ENCODE measurements around the gene PSMG3. TPM values are rescaled to one million over a fixed set of nuclear protein-coding genes. Genes with fewer than 3 reads are reported as not detected.

The PSMG3 gene
- total RNA-seq, 1 donor from 2014 or later: 19.7 TPM

DNA sequence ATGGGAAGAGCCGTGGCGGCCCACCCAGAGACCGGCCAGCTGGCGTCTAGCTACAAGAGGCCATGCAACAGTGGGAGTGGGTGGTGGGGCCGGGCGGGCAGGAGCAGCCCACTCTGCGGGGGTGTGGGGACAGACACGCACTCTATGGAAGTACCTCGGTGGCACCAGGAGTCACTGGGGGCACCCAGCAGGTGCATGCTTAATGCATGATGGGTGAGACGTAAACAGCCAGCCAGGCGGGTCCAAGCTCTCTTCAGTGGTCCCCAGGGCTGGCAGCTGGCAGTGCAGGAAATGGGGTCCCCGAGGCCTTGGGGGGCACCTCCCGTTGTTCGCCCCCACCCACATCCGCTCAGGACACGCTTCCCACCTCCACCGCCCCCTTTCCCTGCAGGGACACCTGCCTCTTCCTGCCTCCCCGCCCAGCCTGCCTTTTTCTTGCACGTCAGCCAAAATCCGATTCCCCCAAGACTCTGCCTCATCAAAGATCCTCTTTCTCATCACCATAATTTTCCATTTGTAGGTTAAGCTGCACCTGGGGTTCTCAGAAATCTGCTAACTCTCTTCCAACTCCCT lies 22.6 kb upstream of the PSMG3 start:
- H3K27ac ChIP-seq: no peak overlapping the region
- H3K4me1 ChIP-seq: no peaks in the 10 kb centered on the region
- H3K27me3 ChIP-seq (ENCODE audit: low read depth): peaks cover 44% of the 10 kb centered on the region
- no peak for ATAC-seq
- no peaks in the 10 kb centered on the region for H3K36me3 ChIP-seq
- H3K9me3 ChIP-seq: peaks cover 7% of the 10 kb centered on the region
- intact Hi-C loops (cut with DNase I): no loop called here
- no peak for DNase-seq
- H3K4me3 ChIP-seq: no peak overlapping the region
- TF ChIP-seq, protein P1, sequence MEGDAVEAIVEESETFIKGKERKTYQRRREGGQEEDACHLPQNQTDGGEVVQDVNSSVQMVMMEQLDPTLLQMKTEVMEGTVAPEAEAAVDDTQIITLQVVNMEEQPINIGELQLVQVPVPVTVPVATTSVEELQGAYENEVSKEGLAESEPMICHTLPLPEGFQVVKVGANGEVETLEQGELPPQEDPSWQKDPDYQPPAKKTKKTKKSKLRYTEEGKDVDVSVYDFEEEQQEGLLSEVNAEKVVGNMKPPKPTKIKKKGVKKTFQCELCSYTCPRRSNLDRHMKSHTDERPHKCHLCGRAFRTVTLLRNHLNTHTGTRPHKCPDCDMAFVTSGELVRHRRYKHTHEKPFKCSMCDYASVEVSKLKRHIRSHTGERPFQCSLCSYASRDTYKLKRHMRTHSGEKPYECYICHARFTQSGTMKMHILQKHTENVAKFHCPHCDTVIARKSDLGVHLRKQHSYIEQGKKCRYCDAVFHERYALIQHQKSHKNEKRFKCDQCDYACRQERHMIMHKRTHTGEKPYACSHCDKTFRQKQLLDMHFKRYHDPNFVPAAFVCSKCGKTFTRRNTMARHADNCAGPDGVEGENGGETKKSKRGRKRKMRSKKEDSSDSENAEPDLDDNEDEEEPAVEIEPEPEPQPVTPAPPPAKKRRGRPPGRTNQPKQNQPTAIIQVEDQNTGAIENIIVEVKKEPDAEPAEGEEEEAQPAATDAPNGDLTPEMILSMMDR (IDR thresholded peaks at IDR 0.05): no peak

DNA sequence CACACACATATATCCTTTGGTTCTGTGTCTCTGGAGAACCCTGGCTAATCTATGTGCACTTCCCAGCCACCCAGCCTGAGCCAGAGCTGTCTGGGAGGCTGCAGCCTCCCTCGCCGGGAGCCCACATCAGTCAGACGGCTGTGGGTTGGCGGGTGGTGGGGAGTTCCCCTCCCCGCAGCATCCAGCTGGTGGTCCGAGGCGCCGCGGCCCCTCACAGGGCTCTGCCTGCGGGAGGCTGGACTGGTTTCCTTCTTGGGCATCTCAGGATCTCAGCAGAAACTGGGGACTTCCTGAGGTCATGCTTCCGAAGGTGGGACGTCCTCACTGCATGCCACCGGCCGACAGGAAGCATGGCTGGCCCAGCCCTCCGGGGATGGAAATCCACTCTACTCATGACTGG lies 22.0 kb upstream of the PSMG3 start:
- Histone ChIP-seq H3K27ac (no peak overlapping the region), H3K4me1 (no peaks in the 10 kb centered on the region), H3K27me3 (ENCODE audit: low read depth) (peaks cover 47% of the 10 kb centered on the region), H3K4me3 (no peak overlapping the region), H3K9me3 (peaks cover 7% of the 10 kb centered on the region), H3K36me3 (no peaks in the 10 kb centered on the region)
- intact Hi-C loops (cut with DNase I): no loop called here
- ATAC-seq (no peak), DNase-seq (no peak)
- TF ChIP-seq, protein P1 (IDR thresholded peaks at IDR 0.05): no peak

DNA sequence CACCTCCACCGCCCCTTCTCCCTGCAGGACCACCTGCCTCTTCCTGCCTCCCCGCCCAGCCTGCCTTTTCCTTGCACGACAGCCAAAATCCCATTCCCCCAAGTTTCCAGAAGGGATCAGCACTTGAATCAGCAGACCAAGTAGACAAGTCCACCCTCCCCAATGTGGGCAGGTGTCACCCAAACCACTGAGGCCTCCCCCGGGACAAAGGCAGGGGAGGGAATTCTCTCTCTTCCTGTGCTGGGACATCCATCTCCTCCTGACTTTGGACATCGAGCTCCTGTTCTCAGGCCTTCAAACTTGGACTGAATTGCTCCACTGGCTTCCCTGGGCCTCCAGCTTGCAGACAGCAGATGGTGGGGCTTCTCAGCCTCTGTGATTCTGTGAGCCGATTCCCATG lies 21.6 kb upstream of the PSMG3 start:
- no peak overlapping the region for H3K4me3 ChIP-seq
- DNase-seq (no peak), ATAC-seq (no peak)
- no peaks in the 10 kb centered on the region for H3K4me1 ChIP-seq
- H3K27ac ChIP-seq: no peak overlapping the region
- peaks cover 7% of the 10 kb centered on the region for H3K9me3 ChIP-seq
- TF ChIP-seq, protein P1 (IDR thresholded peaks at IDR 0.05): no peak
- H3K27me3 ChIP-seq (ENCODE audit: low read depth): peaks cover 46% of the 10 kb centered on the region
- intact Hi-C loops (cut with DNase I): no loop called here
- H3K36me3 ChIP-seq: no peaks in the 10 kb centered on the region

DNA sequence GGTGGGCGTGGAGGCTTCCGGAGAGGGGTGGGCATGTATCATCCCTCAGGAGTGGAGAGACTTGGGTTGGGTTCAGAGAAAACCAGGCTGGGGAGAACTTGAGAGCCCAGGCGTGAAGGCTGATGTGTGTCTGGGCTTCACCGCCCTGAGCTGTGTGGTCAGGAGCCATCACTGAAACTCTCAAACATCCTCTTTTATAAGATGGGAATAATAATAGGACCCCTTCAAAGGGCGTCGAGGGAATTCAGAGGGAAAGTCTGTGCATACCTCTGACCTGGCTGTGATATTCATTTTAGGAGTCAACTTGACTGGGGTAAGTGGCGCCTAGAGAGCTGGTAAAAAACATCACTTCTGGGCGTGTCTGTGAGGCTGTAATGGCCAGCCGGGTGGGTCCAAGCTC lies 21.1 kb upstream of the PSMG3 start:
- ATAC-seq (no peak), DNase-seq (no peak)
- no peak overlapping the region for H3K27ac ChIP-seq
- no peaks in the 10 kb centered on the region for H3K36me3 ChIP-seq
- H3K27me3 ChIP-seq (ENCODE audit: low read depth): peaks cover 41% of the 10 kb centered on the region
- TF ChIP-seq, protein P1 (IDR thresholded peaks at IDR 0.05): no peak
- intact Hi-C loops (cut with DNase I): no loop called here
- H3K4me1 ChIP-seq: no peaks in the 10 kb centered on the region
- no peak overlapping the region for H3K4me3 ChIP-seq
- H3K9me3 ChIP-seq: peaks cover 7% of the 10 kb centered on the region

DNA sequence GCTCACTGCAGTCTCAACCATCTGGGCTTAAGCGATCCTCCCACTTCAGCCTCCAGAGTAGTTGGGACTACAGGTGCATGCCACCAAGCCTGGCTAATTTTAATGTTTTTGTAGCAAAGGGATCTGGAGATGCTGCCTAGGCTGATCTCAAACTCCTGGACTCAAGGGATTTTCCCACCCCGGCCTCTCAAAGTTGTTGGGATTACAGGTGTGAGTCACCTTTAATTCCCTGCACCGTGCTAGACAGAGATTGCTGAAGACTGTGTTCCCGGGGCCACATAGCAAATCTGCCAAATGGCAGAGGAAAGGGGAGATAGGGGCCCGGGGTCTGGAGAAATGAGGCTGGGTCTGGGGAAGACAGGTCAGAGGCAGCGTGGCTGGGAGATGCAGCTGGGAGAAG lies 20.6 kb upstream of the PSMG3 start:
- Histone ChIP-seq H3K27me3 (ENCODE audit: low read depth) (peaks cover 37% of the 10 kb centered on the region), H3K27ac (no peak overlapping the region), H3K4me3 (no peak overlapping the region), H3K36me3 (no peaks in the 10 kb centered on the region), H3K9me3 (peaks cover 7% of the 10 kb centered on the region), H3K4me1 (no peaks in the 10 kb centered on the region)
- intact Hi-C loops (cut with DNase I): no loop called here
- no peak for DNase-seq
- TF ChIP-seq, protein P1 (IDR thresholded peaks at IDR 0.05): no peak
- ATAC-seq: no peak

Measured in lower lobe of right lung (tissue), 2 donors.